Neural cell (in vitro differentiated cells): ENCODE results near the gene PJA1. TPM values are rescaled to one million over a fixed set of nuclear protein-coding genes. Genes with fewer than 3 reads are reported as not detected.

Experiments used
- H2AFZ ChIP-seq: fragments of 200-600, 300-800 bp; sonication (generic), shearing (Covaris generic); 2 replicates; pipeline ENCODE4 v1.6.0; 2014; ENCODE audit warnings: low read depth, mild to moderate bottlenecking, antibody characterized with exemption, low read length, moderate library complexity
- H3F3A ChIP-seq: fragments of 200-600 bp; shearing (Covaris generic); 2 replicates; pipeline ENCODE4 v1.6.1; 2016; ENCODE audit warnings: mild to moderate bottlenecking, moderate library complexity, mixed read lengths, antibody characterized with exemption, low read length; ENCODE audit not compliant: insufficient read depth, poor library complexity, severe bottlenecking
- H3K27ac ChIP-seq: fragments of 200-600, 300-800 bp; sonication (generic), shearing (Covaris generic); 2 replicates; pipeline ENCODE4 v1.5.1; 2014; ENCODE audit warnings: mild to moderate bottlenecking, low read length, moderate library complexity
- H3K27me3 ChIP-seq: fragments of 300-800, 200-600 bp; sonication (generic), shearing (Covaris generic); 2 replicates; pipeline ENCODE4 v1.6.0; 2014; ENCODE audit warnings: mild to moderate bottlenecking, low read depth, low read length, moderate library complexity; ENCODE audit not compliant: insufficient read depth
- H3K36me3 ChIP-seq: fragments of 300-800, 200-600 bp; sonication (generic), shearing (Covaris generic); 2 replicates; pipeline ENCODE4 v1.5.1; 2014; ENCODE audit warnings: mild to moderate bottlenecking, antibody characterized with exemption, low read length, moderate library complexity; ENCODE audit not compliant: insufficient read depth
- H3K4me2 ChIP-seq: fragments of 300-800, 200-600 bp; sonication (generic), shearing (Covaris generic); 2 replicates; pipeline ENCODE4 v1.6.0; 2014; ENCODE audit warnings: mild to moderate bottlenecking, low read length
- H3K4me3 ChIP-seq: fragments of 300-800, 200-600 bp; sonication (generic), shearing (Covaris generic); 2 replicates; pipeline ENCODE4 v1.5.1; 2014; ENCODE audit warnings: mild to moderate bottlenecking, low read length, moderate library complexity
- H3K79me2 ChIP-seq: fragments of 200-600 bp; shearing (Covaris generic); replicated peaks from 2 replicates; pipeline ENCODE4 v1.6.0; 2014; ENCODE audit warnings: mild to moderate bottlenecking, low read length, moderate library complexity; ENCODE audit not compliant: insufficient read depth
- H3K9ac ChIP-seq: fragments of 300-800, 200-600 bp; sonication (generic), shearing (Covaris generic); 2 replicates; pipeline ENCODE4 v1.6.1; 2016; ENCODE audit warnings: mild to moderate bottlenecking, low read length, mixed read lengths
- H3K9me2 ChIP-seq: fragments of 200-600 bp; shearing (Covaris generic); 2 replicates; pipeline ENCODE4 v1.6.1; 2016; ENCODE audit warnings: mild to moderate bottlenecking, low read length, mixed read lengths; ENCODE audit not compliant: insufficient read depth
- H3K9me3 ChIP-seq: fragments of 200-600, 300-800 bp; sonication (generic), shearing (Covaris generic); 2 replicates; pipeline ENCODE4 v1.6.1; 2016; ENCODE audit warnings: mild to moderate bottlenecking, mixed run types, low read length, moderate library complexity, mixed read lengths
- H4K20me1 ChIP-seq: fragments of 200-600 bp; shearing (Covaris generic); 2 replicates; pipeline ENCODE4 v1.6.1; 2016; ENCODE audit warnings: mild to moderate bottlenecking, mixed run types; ENCODE audit not compliant: insufficient read depth
- EP300 ChIP-seq: fragments of 450-650 bp; conservative IDR thresholded peaks from 2 replicates; pipeline ENCODE4 v1.6.1; 2014; ENCODE audit warnings: antibody characterized with exemption, mild to moderate bottlenecking, moderate library complexity; ENCODE audit not compliant: poor library complexity, severe bottlenecking
- EZH2 ChIP-seq: fragments of 200-600, 300-800 bp; shearing (Covaris generic), sonication (generic); IDR thresholded peaks from 2 replicates; pipeline ENCODE4 v1.6.1; 2014; ENCODE audit warnings: antibody characterized with exemption, low read length, borderline replicate concordance, mild to moderate bottlenecking; ENCODE audit not compliant: insufficient read depth, poor library complexity, severe bottlenecking
- MXI1 ChIP-seq: fragments of 450-650 bp; conservative IDR thresholded peaks from 2 replicates; pipeline ENCODE4 v1.6.1; 2014; ENCODE audit warnings: antibody characterized with exemption, mild to moderate bottlenecking; ENCODE audit not compliant: poor library complexity, severe bottlenecking
- POLR2AphosphoS5 ChIP-seq: IDR thresholded peaks from 2 replicates; pipeline ENCODE4 v1.6.1; 2012
- RAD21 ChIP-seq: fragments of 450-650 bp; conservative IDR thresholded peaks from 2 replicates; pipeline ENCODE4 v1.6.1; 2014; ENCODE audit warnings: antibody characterized with exemption, mild to moderate bottlenecking, moderate library complexity
- SMC3 ChIP-seq: fragments of 450-650 bp; conservative IDR thresholded peaks from 2 replicates; pipeline ENCODE4 v1.6.1; 2014; ENCODE audit warnings: antibody characterized with exemption, mild to moderate bottlenecking, moderate library complexity; ENCODE audit not compliant: poor library complexity
- TAF1 ChIP-seq: IDR thresholded peaks from 2 replicates; pipeline ENCODE4 v1.6.1; 2012; ENCODE audit warnings: low read depth
- polyA plus RNA-seq: library from polyadenylated mRNA; depleted of rRNA; stranded (reverse); fragments of >200 nt; gene quantifications from 2 replicates; pipeline ENCODE4 v1.2.3, GENCODE V29; 2014
- TF ChIP-seq, protein P1 (sequence below): fragments of 450-650 bp; IDR thresholded peaks from 2 replicates; pipeline ENCODE4 v1.5.1; 2014; ENCODE audit warnings: antibody characterized with exemption, mild to moderate bottlenecking, moderate library complexity; ENCODE audit not compliant: poor library complexity, severe bottlenecking
- TF ChIP-seq, protein P2 (sequence below): IDR thresholded peaks from 2 replicates; pipeline ENCODE4 v1.6.1; 2012; ENCODE audit warnings: borderline replicate concordance

PJA1 gene
- polyA plus RNA-seq, 1 donor from 2014 or later = 214 TPM

DNA sequence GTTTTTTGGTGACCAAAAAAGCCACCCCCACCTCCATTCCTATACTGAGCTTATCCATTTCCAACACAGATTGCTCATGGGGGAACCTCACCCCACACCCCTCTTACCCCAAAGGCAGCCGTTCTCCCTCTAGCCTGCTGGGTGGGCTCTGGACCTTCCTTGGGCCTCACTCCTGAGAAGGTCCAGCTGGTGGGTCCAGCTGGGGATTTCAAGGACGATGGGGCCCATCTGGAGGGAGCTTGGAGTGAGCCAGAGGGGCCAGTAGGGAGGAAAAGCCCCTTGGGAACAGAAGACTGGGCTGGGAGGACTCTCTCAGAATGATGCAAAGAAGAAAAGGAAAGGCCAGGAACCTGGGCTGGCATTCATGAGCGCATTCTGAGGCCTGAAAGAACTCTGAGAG is 42.0 kb upstream of the PJA1 start:
- no peaks in the 10 kb centered on the region for H3F3A ChIP-seq
- H2AFZ ChIP-seq = no peak overlapping the region
- H3K9ac ChIP-seq = no peak overlapping the region
- H3K27me3 ChIP-seq = no peaks in the 10 kb centered on the region
- TF ChIP-seq EZH2 (no peak), SMC3 (no peak), MXI1 (no peak), POLR2AphosphoS5 (no peak), EP300 (no peak), RAD21 (no peak), TAF1 (no peak)
- TF ChIP-seq, protein P1, sequence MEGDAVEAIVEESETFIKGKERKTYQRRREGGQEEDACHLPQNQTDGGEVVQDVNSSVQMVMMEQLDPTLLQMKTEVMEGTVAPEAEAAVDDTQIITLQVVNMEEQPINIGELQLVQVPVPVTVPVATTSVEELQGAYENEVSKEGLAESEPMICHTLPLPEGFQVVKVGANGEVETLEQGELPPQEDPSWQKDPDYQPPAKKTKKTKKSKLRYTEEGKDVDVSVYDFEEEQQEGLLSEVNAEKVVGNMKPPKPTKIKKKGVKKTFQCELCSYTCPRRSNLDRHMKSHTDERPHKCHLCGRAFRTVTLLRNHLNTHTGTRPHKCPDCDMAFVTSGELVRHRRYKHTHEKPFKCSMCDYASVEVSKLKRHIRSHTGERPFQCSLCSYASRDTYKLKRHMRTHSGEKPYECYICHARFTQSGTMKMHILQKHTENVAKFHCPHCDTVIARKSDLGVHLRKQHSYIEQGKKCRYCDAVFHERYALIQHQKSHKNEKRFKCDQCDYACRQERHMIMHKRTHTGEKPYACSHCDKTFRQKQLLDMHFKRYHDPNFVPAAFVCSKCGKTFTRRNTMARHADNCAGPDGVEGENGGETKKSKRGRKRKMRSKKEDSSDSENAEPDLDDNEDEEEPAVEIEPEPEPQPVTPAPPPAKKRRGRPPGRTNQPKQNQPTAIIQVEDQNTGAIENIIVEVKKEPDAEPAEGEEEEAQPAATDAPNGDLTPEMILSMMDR = no peak
- TF ChIP-seq, protein P2, sequence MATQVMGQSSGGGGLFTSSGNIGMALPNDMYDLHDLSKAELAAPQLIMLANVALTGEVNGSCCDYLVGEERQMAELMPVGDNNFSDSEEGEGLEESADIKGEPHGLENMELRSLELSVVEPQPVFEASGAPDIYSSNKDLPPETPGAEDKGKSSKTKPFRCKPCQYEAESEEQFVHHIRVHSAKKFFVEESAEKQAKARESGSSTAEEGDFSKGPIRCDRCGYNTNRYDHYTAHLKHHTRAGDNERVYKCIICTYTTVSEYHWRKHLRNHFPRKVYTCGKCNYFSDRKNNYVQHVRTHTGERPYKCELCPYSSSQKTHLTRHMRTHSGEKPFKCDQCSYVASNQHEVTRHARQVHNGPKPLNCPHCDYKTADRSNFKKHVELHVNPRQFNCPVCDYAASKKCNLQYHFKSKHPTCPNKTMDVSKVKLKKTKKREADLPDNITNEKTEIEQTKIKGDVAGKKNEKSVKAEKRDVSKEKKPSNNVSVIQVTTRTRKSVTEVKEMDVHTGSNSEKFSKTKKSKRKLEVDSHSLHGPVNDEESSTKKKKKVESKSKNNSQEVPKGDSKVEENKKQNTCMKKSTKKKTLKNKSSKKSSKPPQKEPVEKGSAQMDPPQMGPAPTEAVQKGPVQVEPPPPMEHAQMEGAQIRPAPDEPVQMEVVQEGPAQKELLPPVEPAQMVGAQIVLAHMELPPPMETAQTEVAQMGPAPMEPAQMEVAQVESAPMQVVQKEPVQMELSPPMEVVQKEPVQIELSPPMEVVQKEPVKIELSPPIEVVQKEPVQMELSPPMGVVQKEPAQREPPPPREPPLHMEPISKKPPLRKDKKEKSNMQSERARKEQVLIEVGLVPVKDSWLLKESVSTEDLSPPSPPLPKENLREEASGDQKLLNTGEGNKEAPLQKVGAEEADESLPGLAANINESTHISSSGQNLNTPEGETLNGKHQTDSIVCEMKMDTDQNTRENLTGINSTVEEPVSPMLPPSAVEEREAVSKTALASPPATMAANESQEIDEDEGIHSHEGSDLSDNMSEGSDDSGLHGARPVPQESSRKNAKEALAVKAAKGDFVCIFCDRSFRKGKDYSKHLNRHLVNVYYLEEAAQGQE = no peak
- H3K9me3 ChIP-seq = no peaks in the 10 kb centered on the region
- H4K20me1 ChIP-seq = no peaks in the 10 kb centered on the region
- no peaks in the 10 kb centered on the region for H3K79me2 ChIP-seq
- no peaks in the 10 kb centered on the region for H3K9me2 ChIP-seq
- H3K36me3 ChIP-seq = no peaks in the 10 kb centered on the region
- H3K27ac ChIP-seq = no peak overlapping the region
- no peak overlapping the region for H3K4me3 ChIP-seq
- no peak overlapping the region for H3K4me2 ChIP-seq

DNA sequence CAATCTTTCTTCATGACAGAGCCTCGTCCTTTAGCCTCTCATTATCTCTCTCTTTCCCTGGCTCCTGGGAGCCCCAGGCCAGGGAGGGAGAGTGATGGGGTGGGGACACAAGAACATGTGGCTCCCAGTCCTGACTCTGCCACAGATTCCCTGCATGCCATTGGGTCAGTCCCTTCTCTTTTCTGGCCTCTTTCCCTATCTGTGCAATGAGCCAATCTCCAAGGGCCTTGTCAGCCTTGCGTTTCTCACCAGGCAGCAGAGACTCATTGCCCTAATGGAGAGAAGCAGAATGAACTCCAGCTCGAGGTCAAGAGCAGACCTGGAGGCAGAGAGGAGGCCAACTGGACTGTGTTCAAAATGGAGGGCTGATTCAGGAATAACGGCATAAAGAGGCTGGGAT is 38.4 kb upstream of the PJA1 start:
- Histone ChIP-seq H3F3A (no peaks in the 10 kb centered on the region), H4K20me1 (no peaks in the 10 kb centered on the region), H3K9me3 (no peaks in the 10 kb centered on the region), H3K4me3 (no peak overlapping the region), H3K9ac (no peak overlapping the region), H3K79me2 (no peaks in the 10 kb centered on the region), H3K27me3 (no peaks in the 10 kb centered on the region), H3K27ac (no peak overlapping the region), H2AFZ (no peak overlapping the region), H3K9me2 (no peaks in the 10 kb centered on the region), H3K36me3 (no peaks in the 10 kb centered on the region), H3K4me2 (no peak overlapping the region)
- TF ChIP-seq EP300 (no peak), SMC3 (no peak), POLR2AphosphoS5 (no peak), MXI1 (no peak), TAF1 (no peak), EZH2 (no peak), RAD21 (no peak)
- TF ChIP-seq, protein P2 = no peak
- TF ChIP-seq, protein P1 = no peak
